H9 (cell line): Measurements from ENCODE around the gene KIF26B. TPM values are rescaled to one million over a fixed set of nuclear protein-coding genes. Genes with fewer than 3 reads are reported as not detected.

Experiments used
- DNase-seq: peaks from one replicate; pipeline ENCODE4 v3.0.0-alpha.2; 2017
- H2AFZ ChIP-seq: one replicate; pipeline ENCODE4 v1.6.1; 2013; ENCODE audit warnings: mild to moderate bottlenecking, low read length, control low read depth, moderate library complexity
- H2AK5ac ChIP-seq: 2 replicates; pipeline ENCODE4 v1.6.1; 2013; ENCODE audit warnings: low read length, control low read depth, mixed read lengths; ENCODE audit not compliant: insufficient read length
- H2BK120ac ChIP-seq: one replicate; pipeline ENCODE4 v1.6.1; 2013; ENCODE audit warnings: low read depth, mild to moderate bottlenecking, low read length, control low read depth, inconsistent platforms; ENCODE audit not compliant: poor library complexity, severe bottlenecking
- H2BK12ac ChIP-seq: 2 replicates; pipeline ENCODE4 v1.6.1; 2013; ENCODE audit warnings: low read length, control low read depth, mixed read lengths, low read depth; ENCODE audit not compliant: insufficient read length
- H2BK15ac ChIP-seq: 2 replicates; pipeline ENCODE4 v1.6.1; 2013; ENCODE audit warnings: low read depth, low read length, control low read depth
- H2BK20ac ChIP-seq: one replicate; pipeline ENCODE4 v1.6.1; 2013; ENCODE audit warnings: low read depth, mild to moderate bottlenecking, low read length, control low read depth, inconsistent platforms; ENCODE audit not compliant: poor library complexity, severe bottlenecking
- H2BK5ac ChIP-seq: 2 replicates; pipeline ENCODE4 v1.6.1; 2013; ENCODE audit warnings: low read length, control low read depth, mixed read lengths; ENCODE audit not compliant: insufficient read length
- H3K14ac ChIP-seq: 2 replicates; pipeline ENCODE4 v1.6.1; 2013; ENCODE audit warnings: low read length, control low read depth; ENCODE audit not compliant: insufficient read depth
- H3K18ac ChIP-seq: 2 replicates; pipeline ENCODE4 v1.6.1; 2013; ENCODE audit warnings: low read depth, mild to moderate bottlenecking, mixed read lengths, low read length, control low read depth; ENCODE audit not compliant: insufficient read length
- H3K23ac ChIP-seq: 2 replicates; pipeline ENCODE4 v1.6.1; 2013; ENCODE audit warnings: low read length, control low read depth, mixed read lengths, low read depth; ENCODE audit not compliant: insufficient read length
- H3K23me2 ChIP-seq: 2 replicates; pipeline ENCODE4 v1.6.1; 2013; ENCODE audit warnings: low read depth, mild to moderate bottlenecking, mixed read lengths, low read length, control low read depth; ENCODE audit not compliant: insufficient read length, poor library complexity, severe bottlenecking
- H3K27ac ChIP-seq: 2 replicates; pipeline ENCODE4 v1.5.1; 2013; ENCODE audit warnings: low read length, control low read depth, mixed read lengths, low read depth; ENCODE audit not compliant: insufficient read length
- H3K27me3 ChIP-seq: 2 replicates; pipeline ENCODE4 v1.6.1; 2013; ENCODE audit warnings: low read length, control low read depth, inconsistent platforms; ENCODE audit not compliant: insufficient read depth
- H3K4ac ChIP-seq: 2 replicates; pipeline ENCODE4 v1.6.1; 2013; ENCODE audit warnings: low read depth, mild to moderate bottlenecking, control low read depth, inconsistent platforms, low read length, moderate library complexity
- H3K4me1 ChIP-seq: 2 replicates; pipeline ENCODE4 v1.6.1; 2013; ENCODE audit warnings: low read length, control low read depth, inconsistent platforms; ENCODE audit not compliant: insufficient read depth
- H3K4me2 ChIP-seq: 2 replicates; pipeline ENCODE4 v1.6.1; 2013; ENCODE audit warnings: low read length, control low read depth, mixed read lengths; ENCODE audit not compliant: insufficient read length, insufficient read depth
- H3K56ac ChIP-seq: 2 replicates; pipeline ENCODE4 v1.6.1; 2013; ENCODE audit warnings: low read depth, mild to moderate bottlenecking, mixed read lengths, low read length, control low read depth; ENCODE audit not compliant: insufficient read length
- H3K79me1 ChIP-seq: 2 replicates; pipeline ENCODE4 v1.6.1; 2013; ENCODE audit warnings: low read depth, mild to moderate bottlenecking, moderate library complexity, low read length, control low read depth, inconsistent platforms; ENCODE audit not compliant: insufficient read depth, poor library complexity, severe bottlenecking
- H3K79me2 ChIP-seq: 2 replicates; pipeline ENCODE4 v1.6.1; 2013; ENCODE audit warnings: low read length, control low read depth, inconsistent platforms; ENCODE audit not compliant: insufficient read depth
- H3K9ac ChIP-seq: 2 replicates; pipeline ENCODE4 v1.6.1; 2013; ENCODE audit warnings: low read length, control low read depth, mixed read lengths; ENCODE audit not compliant: insufficient read length; ENCODE audit errors: extremely low read depth
- H3K9me3 ChIP-seq: one replicate; pipeline ENCODE4 v1.6.1; 2013; ENCODE audit warnings: low read depth, low read length, inconsistent platforms; ENCODE audit not compliant: control insufficient read depth
- H3T11ph ChIP-seq: one replicate; pipeline ENCODE4 v1.6.1; 2013; ENCODE audit warnings: mild to moderate bottlenecking, low read length, control low read depth, inconsistent platforms
- H4K20me1 ChIP-seq: one replicate; pipeline ENCODE4 v1.6.1; 2013; ENCODE audit not compliant: control insufficient read depth, insufficient read length, insufficient read depth
- H4K5ac ChIP-seq: 2 replicates; pipeline ENCODE4 v1.6.1; 2013; ENCODE audit warnings: low read depth, mild to moderate bottlenecking, mixed read lengths, low read length, control low read depth; ENCODE audit not compliant: insufficient read length
- H4K8ac ChIP-seq: replicated peaks from 2 replicates; pipeline ENCODE4 v1.6.1; 2013; ENCODE audit warnings: low read length, control low read depth, mixed read lengths, low read depth; ENCODE audit not compliant: insufficient read length
- H4K91ac ChIP-seq: 2 replicates; pipeline ENCODE4 v1.6.1; 2013; ENCODE audit warnings: low read depth, mild to moderate bottlenecking, moderate library complexity, mixed read lengths, low read length, control low read depth; ENCODE audit not compliant: insufficient read length
- H3K27ac Mint-ChIP-seq, 3 experiments: 2 replicates in 2 of 3; 3 replicates in 1 of 3; pipeline ENCODE4 v1.8.0; 2020 to 2021; ENCODE audit warnings: mixed read lengths in 3 of 3, mild to moderate bottlenecking in 1 of 3, moderate library complexity in 1 of 3
- H3K27me3 Mint-ChIP-seq: 2 replicates; pipeline ENCODE4 v1.8.0; 2021; ENCODE audit warnings: low read depth, mild to moderate bottlenecking, moderate library complexity, mixed read lengths
- H3K36me3 Mint-ChIP-seq, 3 experiments: 2 replicates in 2 of 3; 3 replicates in 1 of 3; pipeline ENCODE4 v1.8.0; 2020 to 2021; ENCODE audit warnings: low read depth in 3 of 3, mixed read lengths in 3 of 3; ENCODE audit not compliant: insufficient read depth in 1 of 3
- H3K4me1 Mint-ChIP-seq, 2 experiments: 2 replicates each; pipeline ENCODE4 v1.8.0; 2020; ENCODE audit warnings: mixed read lengths in 2 of 2
- H3K4me3 Mint-ChIP-seq, 2 experiments: 2 replicates in 1 of 2; 3 replicates in 1 of 2; pipeline ENCODE4 v1.8.0; 2020 to 2021; ENCODE audit warnings: mild to moderate bottlenecking in 2 of 2, mixed read lengths in 2 of 2, moderate library complexity in 1 of 2
- H3K9me3 Mint-ChIP-seq, 2 experiments: 2 replicates in 1 of 2; 3 replicates in 1 of 2; pipeline ENCODE4 v1.8.0; 2020; ENCODE audit warnings: mild to moderate bottlenecking in 2 of 2, mixed read lengths in 2 of 2, moderate library complexity in 1 of 2
- WGBS: extraction: QIAGEN DNeasy Blood & Tissue Kit; methylation state at CpG from one replicate; pipeline ENCODE4 v1.1.7; 2013; ENCODE audit warnings: missing lambda C conversion rate, low lambda C conversion rate, mixed read lengths; ENCODE audit not compliant: insufficient read length; ENCODE audit errors: extremely low coverage; 5-methylcytosine and 5-hydroxymethylcytosine counted together
- total RNA-seq: library from RNA; stranded (reverse); gene quantifications from 2 replicates; pipeline ENCODE4 v1.2.1, GENCODE V29; 2021
- TF ChIP-seq, protein P1 (sequence below): fragments of 200-600 bp; sonication (generic); conservative IDR thresholded peaks from 3 replicates; pipeline ENCODE4 v1.8.0; 2021; ENCODE audit warnings: antibody characterized with exemption, mild to moderate bottlenecking

The KIF26B gene
- total RNA-seq, 1 experiment from 2014 or later, result 0.13 TPM

DNA sequence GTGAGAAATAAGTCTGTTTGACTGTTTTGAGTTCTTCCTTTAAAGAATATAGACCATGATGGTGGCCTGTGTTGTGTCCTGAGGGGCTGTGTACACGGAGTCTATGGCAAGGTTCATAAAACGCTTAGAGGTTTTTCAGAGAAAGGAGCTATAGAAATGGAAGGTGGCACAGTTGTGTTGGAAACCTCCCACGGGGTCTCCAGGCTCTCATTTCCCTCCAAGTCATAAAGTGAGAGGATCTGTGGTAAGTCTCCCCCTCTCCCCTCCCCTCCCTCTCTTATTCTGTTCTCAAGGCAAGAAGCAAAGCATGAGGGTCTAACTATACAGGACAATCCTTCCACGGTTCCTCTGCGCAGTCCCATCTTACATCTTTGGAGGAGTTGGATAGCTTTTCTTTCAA is 139.2 kb downstream of the KIF26B start:
- H3K56ac ChIP-seq, result no peak overlapping the region
- no peaks in the 10 kb centered on the region for H3K79me1 ChIP-seq
- H4K5ac ChIP-seq, result no peak overlapping the region
- no peak overlapping the region for H3K9ac ChIP-seq
- no peak overlapping the region for H3T11ph ChIP-seq
- no peak overlapping the region for H2BK20ac ChIP-seq
- no peaks in the 10 kb centered on the region for H3K9me3 Mint-ChIP-seq
- peaks cover 3% of the 10 kb centered on the region in 2 experiments; a peak in 2 of 4 replicates for H3K4me1 Mint-ChIP-seq
- H3K79me2 ChIP-seq, result no peaks in the 10 kb centered on the region
- H2BK5ac ChIP-seq, result no peak overlapping the region
- H4K91ac ChIP-seq, result no peak overlapping the region
- H3K36me3 Mint-ChIP-seq, result no peaks in the 10 kb centered on the region; a peak in 1 of 7 replicates
- no peaks in the 10 kb centered on the region for H3K23me2 ChIP-seq
- H3K14ac ChIP-seq, result no peak overlapping the region
- no peaks in the 10 kb centered on the region for H3K4me1 ChIP-seq
- H2AFZ ChIP-seq, result no peak overlapping the region
- no peak for DNase-seq
- H3K4me2 ChIP-seq, result no peak overlapping the region
- H3K23ac ChIP-seq, result no peak overlapping the region
- TF ChIP-seq, protein P1, sequence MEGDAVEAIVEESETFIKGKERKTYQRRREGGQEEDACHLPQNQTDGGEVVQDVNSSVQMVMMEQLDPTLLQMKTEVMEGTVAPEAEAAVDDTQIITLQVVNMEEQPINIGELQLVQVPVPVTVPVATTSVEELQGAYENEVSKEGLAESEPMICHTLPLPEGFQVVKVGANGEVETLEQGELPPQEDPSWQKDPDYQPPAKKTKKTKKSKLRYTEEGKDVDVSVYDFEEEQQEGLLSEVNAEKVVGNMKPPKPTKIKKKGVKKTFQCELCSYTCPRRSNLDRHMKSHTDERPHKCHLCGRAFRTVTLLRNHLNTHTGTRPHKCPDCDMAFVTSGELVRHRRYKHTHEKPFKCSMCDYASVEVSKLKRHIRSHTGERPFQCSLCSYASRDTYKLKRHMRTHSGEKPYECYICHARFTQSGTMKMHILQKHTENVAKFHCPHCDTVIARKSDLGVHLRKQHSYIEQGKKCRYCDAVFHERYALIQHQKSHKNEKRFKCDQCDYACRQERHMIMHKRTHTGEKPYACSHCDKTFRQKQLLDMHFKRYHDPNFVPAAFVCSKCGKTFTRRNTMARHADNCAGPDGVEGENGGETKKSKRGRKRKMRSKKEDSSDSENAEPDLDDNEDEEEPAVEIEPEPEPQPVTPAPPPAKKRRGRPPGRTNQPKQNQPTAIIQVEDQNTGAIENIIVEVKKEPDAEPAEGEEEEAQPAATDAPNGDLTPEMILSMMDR, result no peak
- peaks cover 3% of the 10 kb centered on the region; the same call in 1 of the 2 replicates for H3K27me3 Mint-ChIP-seq
- H3K9me3 ChIP-seq, result no peaks in the 10 kb centered on the region
- no peak overlapping the region for H3K18ac ChIP-seq
- H3K27me3 ChIP-seq, result no peaks in the 10 kb centered on the region
- H3K27ac Mint-ChIP-seq, result no peak overlapping the region
- no peak overlapping the region for H4K8ac ChIP-seq
- H2BK120ac ChIP-seq, result no peak overlapping the region
- H2BK15ac ChIP-seq, result no peak overlapping the region
- H3K4me3 Mint-ChIP-seq, result no peak overlapping the region
- no peak overlapping the region for H3K27ac ChIP-seq
- no peaks in the 10 kb centered on the region for H4K20me1 ChIP-seq
- H3K4ac ChIP-seq, result no peak overlapping the region
- H2AK5ac ChIP-seq, result no peak overlapping the region
- H2BK12ac ChIP-seq, result no peak overlapping the region
- WGBS, result no CpG with 5 or more reads among the region's 5 CpGs
